ENCODE data around the gene MAN2A1. TPM values are rescaled to one million over a fixed set of nuclear protein-coding genes. Genes with fewer than 3 reads are reported as not detected.

The MAN2A1 gene
- total RNA-seq, 4 donors from 2014 or later = 37.0 to 45.9 (median 39.8) TPM

DNA sequence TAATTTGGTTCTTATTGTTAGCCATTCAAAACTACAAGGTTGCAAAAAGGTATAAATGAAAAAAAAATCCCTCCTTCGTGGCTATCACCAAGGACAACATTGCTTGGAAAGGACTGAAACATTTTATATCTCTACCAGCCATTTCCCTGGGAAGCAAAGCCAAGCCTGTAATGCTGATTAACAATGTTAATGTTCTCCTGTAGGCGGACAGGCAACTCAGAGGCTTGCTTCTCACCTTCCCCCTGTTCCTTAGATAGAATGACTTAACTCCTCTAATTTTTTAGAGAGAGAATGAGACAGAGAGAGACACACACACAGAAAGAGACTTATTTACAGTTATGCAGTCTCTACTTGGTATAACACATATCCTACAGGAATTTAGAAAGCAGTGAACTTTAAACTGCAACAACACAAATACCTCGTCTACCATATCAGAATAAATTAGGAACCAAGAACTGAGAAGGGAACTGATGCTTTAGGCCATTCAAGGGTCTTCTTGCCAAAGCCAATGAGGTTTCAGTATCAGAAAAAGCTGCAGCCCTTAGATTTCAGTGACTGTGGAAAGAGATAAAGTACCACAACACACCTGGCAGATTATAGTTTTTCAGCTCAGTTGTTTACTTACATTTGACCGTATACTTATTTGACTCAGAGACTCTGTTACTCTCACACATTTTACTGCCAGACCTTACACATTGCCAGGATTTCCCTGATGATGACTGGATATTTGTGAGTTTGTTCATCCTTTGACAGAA lies 20.9 kb upstream of the MAN2A1 start:
- TF ChIP-seq, protein P1, sequence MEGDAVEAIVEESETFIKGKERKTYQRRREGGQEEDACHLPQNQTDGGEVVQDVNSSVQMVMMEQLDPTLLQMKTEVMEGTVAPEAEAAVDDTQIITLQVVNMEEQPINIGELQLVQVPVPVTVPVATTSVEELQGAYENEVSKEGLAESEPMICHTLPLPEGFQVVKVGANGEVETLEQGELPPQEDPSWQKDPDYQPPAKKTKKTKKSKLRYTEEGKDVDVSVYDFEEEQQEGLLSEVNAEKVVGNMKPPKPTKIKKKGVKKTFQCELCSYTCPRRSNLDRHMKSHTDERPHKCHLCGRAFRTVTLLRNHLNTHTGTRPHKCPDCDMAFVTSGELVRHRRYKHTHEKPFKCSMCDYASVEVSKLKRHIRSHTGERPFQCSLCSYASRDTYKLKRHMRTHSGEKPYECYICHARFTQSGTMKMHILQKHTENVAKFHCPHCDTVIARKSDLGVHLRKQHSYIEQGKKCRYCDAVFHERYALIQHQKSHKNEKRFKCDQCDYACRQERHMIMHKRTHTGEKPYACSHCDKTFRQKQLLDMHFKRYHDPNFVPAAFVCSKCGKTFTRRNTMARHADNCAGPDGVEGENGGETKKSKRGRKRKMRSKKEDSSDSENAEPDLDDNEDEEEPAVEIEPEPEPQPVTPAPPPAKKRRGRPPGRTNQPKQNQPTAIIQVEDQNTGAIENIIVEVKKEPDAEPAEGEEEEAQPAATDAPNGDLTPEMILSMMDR (IDR thresholded peaks at IDR 0.05) = no peak
- TF ChIP-seq POLR2A (IDR thresholded peaks at IDR 0.05) = no peak
- no peak for TF ChIP-seq EP300 (IDR thresholded peaks at IDR 0.05)
- no peak for TF ChIP-seq POLR2AphosphoS5 (IDR thresholded peaks at IDR 0.05)
- H3K27ac ChIP-seq = no peak overlapping the region

GRCh38 chr5:109669991-109670706 lies 19.6 kb upstream of the MAN2A1 start:
- no peaks in the 10 kb centered on the region for H3K9me3 ChIP-seq
- no peak for TF ChIP-seq POLR2A (IDR thresholded peaks at IDR 0.05)
- TF ChIP-seq EP300 (IDR thresholded peaks at IDR 0.05) = no peak
- TF ChIP-seq POLR2AphosphoS5 (IDR thresholded peaks at IDR 0.05) = no peak
- TF ChIP-seq, protein P1 (IDR thresholded peaks at IDR 0.05) = no peak
- H3K4me1 ChIP-seq = no peaks in the 10 kb centered on the region
- H3K36me3 ChIP-seq = no peaks in the 10 kb centered on the region
- 82% methylated on average over 1 of the region's 1 CpG for WGBS
- H3K27ac ChIP-seq = no peak overlapping the region
- DNase-seq (ENCODE audit: low spot score in 2 of 2) = no peak
- no peaks in the 10 kb centered on the region for H3K27me3 ChIP-seq
- no peak overlapping the region for H3K4me3 ChIP-seq

More for the DNA sequence above, 20.9 kb upstream of the MAN2A1 start:
- 79% methylated on average over 4 of the region's 4 CpGs for WGBS
- no peaks in the 10 kb centered on the region for H3K27me3 ChIP-seq
- H3K4me1 ChIP-seq = no peaks in the 10 kb centered on the region
- no peak overlapping the region for H3K4me3 ChIP-seq
- H3K36me3 ChIP-seq = no peaks in the 10 kb centered on the region
- H3K9me3 ChIP-seq = no peaks in the 10 kb centered on the region
- DNase-seq (ENCODE audit: low spot score in 2 of 2) = no peak

DNA sequence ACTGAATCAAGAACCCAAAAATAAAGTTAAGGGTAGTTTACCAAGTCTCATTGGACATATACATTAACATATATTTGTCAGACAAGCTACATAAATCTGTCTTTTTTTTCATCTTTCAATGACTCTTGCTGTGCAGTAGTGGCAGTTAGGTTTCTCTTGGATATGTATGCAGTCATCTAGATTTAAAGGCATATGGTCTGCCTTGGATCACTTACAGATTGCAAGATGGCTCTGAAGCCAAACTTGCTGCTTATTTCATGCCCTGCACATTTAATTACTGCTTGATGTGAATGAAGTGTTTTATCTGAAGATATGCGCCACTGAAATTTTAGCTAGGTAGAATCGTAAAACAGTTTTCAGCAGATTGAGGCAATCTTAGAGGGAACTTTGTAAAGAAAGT lies 18.6 kb upstream of the MAN2A1 start:
- no peaks in the 10 kb centered on the region for H3K4me1 ChIP-seq
- no peak for DNase-seq (ENCODE audit: low spot score in 2 of 2)

GRCh38 chr5:109674596-109674995 lies 15.1 kb upstream of the MAN2A1 start:
- no peaks in the 10 kb centered on the region for H3K36me3 ChIP-seq
- no peak for DNase-seq (ENCODE audit: low spot score in 2 of 2)
- no peak overlapping the region for H3K4me3 ChIP-seq
- no peak overlapping the region for H3K27ac ChIP-seq
- WGBS = 81% methylated on average over 4 of the region's 4 CpGs
- TF ChIP-seq, protein P1 (IDR thresholded peaks at IDR 0.05) = no peak
- TF ChIP-seq EP300 (IDR thresholded peaks at IDR 0.05) (no peak), POLR2AphosphoS5 (IDR thresholded peaks at IDR 0.05) (no peak), POLR2A (IDR thresholded peaks at IDR 0.05) (no peak)
- H3K4me1 ChIP-seq = no peaks in the 10 kb centered on the region
- no peaks in the 10 kb centered on the region for H3K9me3 ChIP-seq
- H3K27me3 ChIP-seq = no peaks in the 10 kb centered on the region

More for the DNA sequence above, 18.6 kb upstream of the MAN2A1 start:
- Histone ChIP-seq H3K27ac (no peak overlapping the region), H3K27me3 (no peaks in the 10 kb centered on the region), H3K9me3 (no peaks in the 10 kb centered on the region), H3K36me3 (no peaks in the 10 kb centered on the region), H3K4me3 (no peak overlapping the region)
- 93% methylated on average over 2 of the region's 2 CpGs for WGBS
- TF ChIP-seq POLR2AphosphoS5 (IDR thresholded peaks at IDR 0.05) (no peak), EP300 (IDR thresholded peaks at IDR 0.05) (no peak), POLR2A (IDR thresholded peaks at IDR 0.05) (no peak)
- TF ChIP-seq, protein P1 (IDR thresholded peaks at IDR 0.05) = no peak

GRCh38 chr5:109676920-109677319 lies 12.8 kb upstream of the MAN2A1 start:
- Histone ChIP-seq H3K4me1 (no peaks in the 10 kb centered on the region), H3K9me3 (no peaks in the 10 kb centered on the region), H3K27ac (no peak overlapping the region), H3K36me3 (no peaks in the 10 kb centered on the region), H3K4me3 (no peak overlapping the region), H3K27me3 (no peaks in the 10 kb centered on the region)
- no peak for DNase-seq (ENCODE audit: low spot score in 2 of 2)
- WGBS = 84% methylated on average over 5 of the region's 5 CpGs
- TF ChIP-seq POLR2AphosphoS5 (IDR thresholded peaks at IDR 0.05) = no peak
- TF ChIP-seq EP300 (IDR thresholded peaks at IDR 0.05) = no peak
- no peak for TF ChIP-seq POLR2A (IDR thresholded peaks at IDR 0.05)
- TF ChIP-seq, protein P1 (IDR thresholded peaks at IDR 0.05) = no peak
